GM21786 (cell line): ENCODE data around the gene KANSL1.

Experiments
- ATAC-seq: cut with Tn5 transposase; IDR thresholded peaks from one replicate; pipeline ENCODE4 v1.9.1; 2021; ENCODE audit not compliant: unreplicated experiment

KANSL1 gene

GRCh38 chr17:45987706-45988105 lies 205.5 kb downstream of the KANSL1 start:
- no peak for ATAC-seq

GRCh38 chr17:45986056-45986455 lies 207.2 kb downstream of the KANSL1 start:
- no peak for ATAC-seq

- ATAC-seq = no peak
Measured at GRCh38 chr17:45985447-45985846, 207.8 kb downstream of the KANSL1 start.

- no peak for ATAC-seq
Measured at GRCh38 chr17:45984368-45984767, 208.9 kb downstream of the KANSL1 start.

GRCh38 chr17:45983614-45984310 lies 209.5 kb downstream of the KANSL1 start:
- no peak for ATAC-seq

- no peak for ATAC-seq
Measured at GRCh38 chr17:45982791-45983613, 210.2 kb downstream of the KANSL1 start.

GRCh38 chr17:45981306-45981705 lies 211.9 kb downstream of the KANSL1 start:
- no peak for ATAC-seq

- ATAC-seq = no peak
Measured at GRCh38 chr17:45980855-45981254, 212.4 kb downstream of the KANSL1 start.
